HG03354 (cell line): ENCODE data around the gene HOXC10.

Experiments
- ATAC-seq: cut with Tn5 transposase; IDR thresholded peaks from one replicate; pipeline ENCODE4 v1.9.1; 2021; ENCODE audit warnings: mild to moderate bottlenecking; ENCODE audit not compliant: unreplicated experiment, poor library complexity, severe bottlenecking

The HOXC10 gene

DNA sequence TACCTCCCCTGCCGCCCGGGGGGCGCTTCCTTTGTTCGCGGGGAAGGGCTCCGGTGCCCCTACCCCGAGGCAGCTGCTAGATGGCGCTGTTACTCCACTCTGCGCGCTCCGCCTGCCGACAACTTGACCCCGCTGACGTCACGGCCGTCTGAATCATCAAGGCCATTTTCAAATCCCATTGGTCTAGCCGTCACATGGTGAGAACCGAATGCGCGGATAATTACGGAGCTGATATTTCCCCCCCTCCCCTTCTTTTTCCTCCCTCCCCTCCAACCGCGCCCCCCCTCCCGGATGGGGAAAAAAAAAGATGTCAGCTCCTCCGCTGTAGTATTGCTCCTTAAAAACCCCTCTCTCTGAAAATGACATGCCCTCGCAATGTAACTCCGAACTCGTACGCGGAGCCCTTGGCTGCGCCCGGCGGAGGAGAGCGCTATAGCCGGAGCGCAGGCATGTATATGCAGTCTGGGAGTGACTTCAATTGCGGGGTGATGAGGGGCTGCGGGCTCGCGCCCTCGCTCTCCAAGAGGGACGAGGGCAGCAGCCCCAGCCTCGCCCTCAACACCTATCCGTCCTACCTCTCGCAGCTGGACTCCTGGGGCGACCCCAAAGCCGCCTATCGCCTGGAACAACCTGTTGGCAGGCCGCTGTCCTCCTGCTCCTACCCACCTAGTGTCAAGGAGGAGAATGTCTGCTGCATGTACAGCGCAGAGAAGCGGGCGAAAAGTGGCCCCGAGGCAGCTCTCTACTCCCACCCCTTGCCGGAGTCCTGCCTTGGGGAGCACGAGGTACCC, at the start of gene HOXC10:
Gene HOXC10 (plus strand): TSS at position 246 of the 791 bp plus-strand sequence. CDS start 114 bp downstream, at position 360.
- ATAC-seq: no peak

DNA sequence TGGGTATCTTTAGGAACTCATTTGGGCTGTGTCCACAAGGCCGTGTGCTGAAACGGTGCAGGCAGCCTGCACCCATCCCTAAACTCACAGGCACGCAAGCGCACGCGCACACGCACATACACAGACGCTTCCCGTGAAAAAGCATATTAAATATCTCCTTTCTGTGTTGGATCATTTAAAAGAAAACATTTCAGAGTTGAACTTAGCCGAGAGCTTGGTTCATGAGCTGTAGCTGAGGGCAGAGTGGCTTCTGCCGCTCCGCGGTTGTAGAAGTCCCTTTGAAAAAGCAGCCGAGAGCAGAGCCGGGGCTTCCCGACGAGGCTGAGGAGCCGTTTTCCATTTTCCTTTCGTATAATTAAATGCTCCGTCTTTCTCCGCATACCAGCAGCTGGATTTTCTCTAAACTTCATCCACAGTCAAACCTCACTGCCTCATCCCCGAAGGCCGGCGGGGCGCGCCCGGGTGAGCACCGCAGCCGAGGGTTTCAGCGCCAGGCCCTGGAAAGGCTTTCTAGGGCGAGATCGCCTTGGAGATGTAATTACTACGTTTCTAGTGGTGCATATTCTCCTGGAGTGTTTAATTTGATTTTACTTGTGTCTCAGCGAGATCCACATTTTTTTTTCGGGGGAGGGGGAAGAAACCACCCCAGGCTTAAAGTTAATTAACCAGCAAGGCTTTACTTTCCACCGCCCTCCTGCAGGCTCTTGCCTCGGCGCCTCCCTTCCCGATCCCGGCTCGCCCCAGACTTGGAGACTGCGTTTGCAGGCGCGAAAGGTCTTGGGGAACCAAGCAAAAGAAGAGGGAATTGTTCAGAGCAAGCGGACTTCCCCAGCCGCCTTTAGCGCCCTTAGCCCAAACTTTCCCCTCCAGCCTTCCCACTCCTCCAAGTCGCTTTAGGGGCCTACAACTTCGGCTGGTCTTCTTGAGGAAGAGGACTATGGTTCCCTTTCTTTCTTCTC, 49.3 kb upstream of the HOXC10 start:
- no peak for ATAC-seq

DNA sequence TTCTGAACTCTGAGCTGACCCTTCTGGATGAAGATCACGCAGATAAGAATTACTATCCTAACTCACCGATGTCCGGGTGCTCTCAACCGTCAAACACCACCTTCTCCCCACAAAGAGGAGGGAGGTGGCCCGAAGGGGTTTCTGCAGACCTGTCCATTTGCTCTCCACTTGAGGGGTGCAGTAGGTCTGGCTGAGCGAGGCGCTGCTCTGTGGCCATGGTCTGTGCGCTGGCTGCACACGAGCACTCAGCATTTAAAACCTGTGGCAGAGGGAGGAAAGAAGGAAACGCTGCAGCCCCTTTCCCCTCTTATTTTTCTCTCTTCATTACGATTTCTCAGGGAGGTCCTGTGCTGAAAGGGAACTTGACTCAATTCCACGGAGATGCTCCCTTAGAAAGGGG, 47.8 kb upstream of the HOXC10 start:
- no peak for ATAC-seq

DNA sequence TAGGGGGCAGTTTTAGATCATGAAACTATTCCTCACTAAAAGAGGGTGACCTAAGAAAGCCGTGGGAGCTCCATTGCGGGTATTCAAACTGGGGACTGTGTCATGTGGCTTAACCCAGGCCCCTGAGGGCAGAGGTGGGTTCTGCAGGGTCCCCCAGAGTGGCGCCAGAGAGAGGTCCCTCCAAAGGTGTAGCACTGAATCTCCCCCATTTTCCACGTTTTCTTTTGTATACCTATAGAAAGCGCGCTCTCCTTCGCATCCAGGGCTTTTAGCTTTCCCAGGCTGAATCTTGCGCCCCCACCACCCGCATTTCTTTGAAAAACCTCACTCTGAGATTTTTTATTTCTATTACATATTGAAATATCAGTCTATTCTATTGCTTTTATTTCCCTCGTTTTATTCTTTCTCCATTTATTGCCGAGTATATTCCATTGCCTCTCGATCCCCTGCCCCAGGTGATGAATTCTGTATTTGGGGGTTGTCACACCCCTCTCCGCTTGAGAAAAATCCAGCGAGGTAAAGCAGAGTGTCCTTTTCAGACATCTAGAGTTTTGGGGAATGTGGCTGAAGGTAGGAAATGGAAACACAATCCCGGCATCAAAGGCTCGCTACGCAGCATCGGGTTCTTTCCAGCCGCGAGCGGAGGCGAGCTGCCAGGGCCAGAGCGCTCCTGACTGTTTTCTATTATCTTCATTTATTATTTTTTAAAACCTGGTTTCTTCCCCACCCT, 47.2 kb upstream of the HOXC10 start:
- ATAC-seq: no peak

DNA sequence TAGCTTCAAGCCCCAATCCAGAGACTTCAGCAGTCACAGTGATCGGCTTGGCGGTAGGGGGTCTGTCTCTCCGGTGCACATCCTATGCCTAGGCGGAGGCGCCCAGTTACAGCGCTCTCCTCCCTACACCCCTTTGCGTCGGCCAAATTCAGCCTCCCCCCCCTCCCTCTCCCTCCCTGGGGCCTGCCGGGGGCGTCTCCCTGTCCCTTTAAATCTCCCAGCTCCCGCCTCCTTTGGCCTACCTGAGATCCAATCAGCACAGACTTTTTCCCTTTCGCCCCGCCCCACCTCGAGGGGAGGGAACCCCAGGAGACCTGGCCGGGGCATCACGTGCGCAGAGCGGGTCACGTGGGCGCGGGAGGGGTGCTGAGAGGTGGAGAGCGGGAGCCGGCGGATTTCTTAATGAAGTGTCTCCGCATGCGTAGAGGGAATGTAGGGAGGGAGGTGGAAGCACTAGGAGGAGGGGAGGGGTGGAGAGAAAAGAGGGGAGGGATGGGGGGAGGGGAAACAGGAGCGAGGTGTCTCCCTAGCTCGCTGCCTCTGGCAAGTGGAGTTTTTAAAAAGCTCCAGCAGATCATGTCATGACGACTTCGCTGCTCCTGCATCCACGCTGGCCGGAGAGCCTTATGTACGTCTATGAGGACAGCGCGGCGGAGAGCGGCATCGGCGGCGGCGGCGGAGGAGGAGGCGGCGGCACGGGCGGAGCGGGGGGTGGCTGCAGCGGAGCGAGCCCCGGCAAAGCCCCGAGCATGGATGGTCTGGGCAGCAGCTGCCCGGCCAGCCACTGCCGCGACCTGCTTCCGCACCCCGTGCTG, 46.4 kb upstream of the HOXC10 start, which contains the start of gene HOXC13:
Gene HOXC13 (plus strand): TSS at position 506 of the 815 bp plus-strand sequence. CDS start 76 bp downstream, at position 582.
- ATAC-seq: no peak

DNA sequence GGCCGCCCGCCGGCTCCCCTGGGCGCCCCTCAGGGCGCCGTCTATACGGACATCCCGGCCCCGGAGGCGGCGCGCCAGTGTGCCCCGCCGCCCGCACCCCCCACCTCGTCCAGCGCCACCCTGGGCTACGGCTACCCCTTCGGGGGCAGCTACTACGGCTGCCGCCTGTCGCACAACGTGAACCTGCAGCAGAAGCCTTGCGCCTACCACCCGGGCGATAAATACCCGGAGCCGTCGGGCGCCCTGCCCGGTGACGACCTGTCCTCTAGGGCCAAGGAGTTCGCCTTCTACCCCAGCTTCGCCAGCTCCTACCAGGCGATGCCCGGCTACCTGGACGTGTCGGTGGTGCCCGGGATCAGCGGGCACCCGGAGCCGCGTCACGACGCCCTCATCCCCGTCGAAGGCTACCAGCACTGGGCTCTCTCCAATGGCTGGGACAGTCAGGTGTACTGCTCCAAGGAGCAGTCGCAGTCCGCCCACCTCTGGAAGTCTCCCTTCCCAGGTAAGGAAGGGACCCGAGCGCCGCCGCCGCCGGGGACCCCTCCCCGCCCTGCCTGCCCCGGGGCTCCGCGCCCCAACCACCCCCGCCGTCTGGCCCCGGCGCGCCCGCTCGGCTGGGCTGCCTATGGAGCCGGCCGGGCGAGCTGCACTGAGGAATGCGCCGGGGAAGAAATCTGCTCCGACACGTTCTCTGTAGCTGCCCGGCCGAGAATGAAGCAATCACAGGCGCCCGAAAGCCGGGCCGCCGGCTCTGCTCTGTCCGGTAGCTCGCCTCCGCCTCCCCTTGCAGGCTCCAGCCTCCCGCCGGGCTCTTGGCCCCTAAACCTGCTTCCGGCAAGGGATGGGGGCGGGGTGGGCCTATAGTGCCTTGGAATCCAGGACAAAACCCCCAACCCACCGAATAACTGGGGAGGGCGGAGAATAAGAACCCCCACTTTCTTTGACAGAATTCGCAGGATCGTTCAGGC, 45.5 kb upstream of the HOXC10 start:
- no peak for ATAC-seq

DNA sequence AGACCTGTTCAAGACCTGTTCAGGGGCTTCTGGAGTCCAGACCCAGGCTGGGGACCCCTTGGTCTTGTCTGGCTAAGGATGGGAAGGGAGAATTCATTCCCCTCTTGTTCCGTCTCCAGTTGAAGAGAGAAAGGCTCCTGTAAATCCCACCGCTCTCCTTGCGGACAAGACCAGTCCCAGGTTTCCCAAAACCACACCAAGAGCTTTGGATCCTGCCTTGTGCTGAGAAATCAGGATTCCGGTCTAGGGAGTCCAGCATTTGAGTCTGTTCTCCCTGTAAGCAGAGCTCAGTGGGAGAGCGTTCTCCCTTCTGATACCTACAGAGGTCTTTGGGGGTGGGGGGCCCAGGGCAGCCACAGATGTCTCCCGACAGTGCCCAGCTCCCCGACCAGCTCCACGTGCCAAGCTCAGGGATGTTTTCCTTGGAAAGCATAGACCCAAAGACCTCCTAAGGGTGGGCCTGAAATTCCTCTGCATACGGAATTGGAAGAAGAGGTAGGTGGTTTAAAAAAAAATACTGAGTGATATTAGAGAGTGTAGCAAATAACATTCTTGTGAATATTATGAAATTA, 44.4 kb upstream of the HOXC10 start:
- ATAC-seq: no peak

DNA sequence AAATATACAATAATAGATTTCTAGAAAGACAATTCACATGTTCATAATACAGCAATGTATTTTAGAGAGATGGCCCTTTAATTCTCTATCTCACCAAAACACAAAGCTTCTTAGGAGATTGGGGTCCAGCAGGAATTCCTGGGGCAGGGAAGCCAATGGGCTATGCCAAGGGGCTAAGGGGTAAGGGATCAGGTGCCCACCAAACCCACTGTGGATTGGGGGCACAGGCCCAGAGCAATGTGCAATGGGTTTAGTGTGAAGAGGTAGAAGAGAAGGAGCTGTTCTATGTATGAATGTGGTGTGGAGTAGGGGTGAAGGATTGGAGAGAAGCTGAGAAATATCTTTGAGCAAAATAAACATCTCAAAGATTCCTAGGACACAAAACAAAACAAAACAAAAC, 43.8 kb upstream of the HOXC10 start:
- no peak for ATAC-seq

DNA sequence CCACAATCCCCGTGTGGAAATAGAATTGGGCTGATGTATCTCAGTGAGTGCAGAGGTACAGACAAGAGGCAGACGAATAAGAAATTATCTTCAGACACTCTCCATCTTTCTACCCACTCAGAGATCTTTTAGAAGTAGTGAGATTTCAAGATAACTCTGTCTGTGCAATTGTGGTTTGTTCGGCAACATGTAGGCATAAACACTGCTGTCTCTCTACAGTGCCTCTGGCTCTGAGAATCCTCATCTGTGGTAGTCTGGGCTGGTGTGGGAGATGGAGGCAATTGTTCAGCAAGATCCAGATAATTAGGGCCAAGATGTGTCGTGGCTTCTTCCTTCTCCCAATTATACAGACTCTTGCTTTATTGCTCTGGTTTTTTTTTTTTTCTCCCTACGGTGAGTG, 43.2 kb upstream of the HOXC10 start:
- no peak for ATAC-seq

DNA sequence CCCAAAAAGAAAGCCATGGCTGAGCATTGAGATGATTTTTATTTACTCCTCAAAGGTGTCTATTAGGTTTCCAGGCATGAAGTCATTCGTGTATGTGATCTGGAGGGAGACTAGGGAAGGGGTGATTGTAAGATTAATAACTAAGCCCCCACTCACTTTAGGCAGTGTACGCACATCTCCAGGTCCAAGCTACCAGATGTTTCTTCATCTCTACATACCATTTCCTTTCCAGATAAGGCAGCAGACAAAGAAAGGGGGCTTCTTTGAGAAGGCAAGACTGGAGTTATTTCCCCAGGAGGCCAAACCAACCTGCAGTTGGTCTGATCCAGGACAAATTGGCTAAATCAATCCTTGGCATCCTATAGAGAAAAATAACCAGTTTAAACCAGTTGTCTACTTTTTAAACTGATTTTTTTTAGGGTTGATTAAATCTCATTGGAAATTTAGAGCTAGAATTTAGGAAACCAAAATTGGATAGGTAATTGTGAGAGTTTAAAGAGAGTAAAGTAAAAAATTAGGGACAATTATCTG, 42.4 kb upstream of the HOXC10 start:
- ATAC-seq: no peak

DNA sequence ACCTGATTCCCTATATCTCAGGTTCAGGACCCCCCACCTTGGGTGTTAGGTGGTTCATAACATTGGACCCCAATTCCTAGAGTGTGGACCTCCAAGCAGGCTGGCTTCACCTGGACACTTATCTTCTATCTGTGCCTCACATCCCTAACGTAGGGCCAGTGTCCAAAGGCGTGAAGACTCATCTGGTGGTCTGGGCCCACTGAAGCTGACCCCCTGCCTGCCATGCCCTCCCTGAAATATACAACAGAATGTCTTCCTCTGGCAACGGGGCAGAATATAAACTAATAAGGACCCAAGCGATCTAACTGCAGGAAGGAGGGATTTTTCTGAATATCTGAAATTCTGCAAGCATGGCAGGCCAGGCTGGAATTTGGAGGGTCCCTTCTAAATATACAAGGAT, 40.7 kb upstream of the HOXC10 start:
- ATAC-seq: no peak

DNA sequence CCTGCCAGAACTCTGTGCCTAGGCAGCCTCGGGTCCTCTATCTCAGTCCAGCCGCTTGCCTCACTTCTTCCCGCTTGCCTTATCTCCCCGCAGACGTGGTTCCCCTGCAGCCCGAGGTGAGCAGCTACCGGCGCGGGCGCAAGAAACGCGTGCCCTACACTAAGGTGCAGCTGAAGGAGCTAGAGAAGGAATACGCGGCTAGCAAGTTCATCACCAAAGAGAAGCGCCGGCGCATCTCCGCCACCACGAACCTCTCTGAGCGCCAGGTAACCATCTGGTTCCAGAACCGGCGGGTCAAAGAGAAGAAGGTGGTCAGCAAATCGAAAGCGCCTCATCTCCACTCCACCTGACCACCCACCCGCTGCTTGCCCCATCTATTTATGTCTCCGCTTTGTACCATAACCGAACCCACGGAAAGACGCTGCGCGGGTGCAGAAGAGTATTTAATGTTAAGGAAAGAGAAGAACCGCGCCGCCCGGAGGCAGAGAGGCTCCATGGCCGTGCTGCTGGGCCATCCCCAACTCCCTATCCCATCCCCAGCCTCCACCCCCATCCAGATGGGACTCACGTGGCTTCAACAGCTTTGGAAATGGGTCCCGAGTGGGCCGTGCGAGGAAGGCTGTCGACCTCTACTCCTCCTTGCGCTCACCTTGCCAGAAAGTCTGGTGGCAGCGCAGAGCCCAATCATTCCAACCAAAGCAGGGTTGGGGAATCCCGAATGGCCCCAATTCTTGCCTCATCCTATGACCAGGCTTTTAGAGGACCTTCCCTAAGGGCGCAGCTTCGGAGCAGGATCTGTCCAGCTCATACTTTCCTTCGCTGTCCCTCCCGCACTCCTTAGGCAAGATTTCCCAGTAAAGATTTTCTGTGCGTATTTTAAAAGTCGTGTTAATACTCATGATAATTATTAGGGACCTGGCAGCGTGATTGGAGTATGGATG, 39.8 kb upstream of the HOXC10 start:
- ATAC-seq: no peak

DNA sequence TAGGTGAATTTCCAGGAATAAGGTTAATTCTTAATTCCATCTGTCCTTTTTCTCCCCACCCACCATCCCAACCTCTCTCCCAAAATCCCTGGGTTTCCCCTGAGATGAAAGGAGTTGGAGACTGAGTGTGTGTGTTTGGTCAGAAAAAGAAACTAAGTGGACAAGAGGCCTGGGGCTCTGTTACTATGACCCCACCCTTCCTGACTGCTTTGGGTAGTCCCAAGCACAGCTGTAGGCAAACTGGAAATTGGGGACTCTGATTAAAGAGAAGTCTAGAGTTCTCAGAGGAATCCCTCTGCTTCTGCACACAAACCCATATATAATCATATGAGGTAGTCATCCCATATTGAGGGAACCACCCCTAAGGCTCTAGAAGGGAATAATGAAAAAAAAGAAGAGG, 37.2 kb upstream of the HOXC10 start:
- no peak for ATAC-seq

DNA sequence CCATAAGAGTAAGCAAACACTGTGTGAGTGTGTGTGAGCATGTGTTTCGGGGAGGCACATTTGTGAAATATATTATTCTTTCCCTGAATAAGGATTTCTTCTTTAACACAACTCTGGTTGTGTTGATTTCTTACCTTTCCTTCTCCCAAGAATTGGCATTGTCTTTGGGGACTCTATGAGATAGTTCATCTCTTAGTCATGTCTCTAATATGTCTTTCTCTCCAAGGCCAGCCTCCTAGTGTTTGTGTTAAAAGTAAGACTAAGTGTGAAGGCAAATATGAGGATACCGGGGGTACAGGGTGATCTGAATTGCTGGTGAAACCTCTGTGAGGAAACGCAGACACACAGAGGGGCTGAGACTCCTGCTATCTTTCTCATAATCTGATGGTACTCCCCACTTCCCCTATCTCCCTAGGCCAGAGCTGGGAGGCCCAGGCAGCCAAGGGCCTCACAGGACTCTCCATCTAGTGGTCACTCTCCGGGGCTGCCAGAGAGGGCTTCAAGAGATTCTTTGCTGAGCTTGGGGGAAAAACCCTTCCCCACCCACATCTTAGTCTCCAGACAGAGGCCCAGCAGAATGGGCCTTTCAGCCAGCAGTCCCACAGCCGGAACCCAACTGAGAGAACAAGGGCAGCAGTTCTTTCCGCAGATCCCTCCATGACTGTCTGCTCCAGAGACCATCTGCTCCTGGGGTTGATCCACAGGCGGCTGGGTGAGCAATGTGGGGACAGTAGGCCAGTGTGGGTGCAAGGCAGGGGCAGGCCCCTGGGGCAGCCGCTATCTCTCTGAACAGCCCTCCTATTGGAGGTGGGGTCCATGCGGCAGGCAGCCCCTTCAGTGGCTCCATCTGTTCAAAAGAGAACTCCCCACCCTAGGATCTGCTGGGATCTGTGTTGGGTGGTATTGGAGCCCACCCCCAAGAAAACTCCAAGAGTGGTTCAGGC, 36.0 kb upstream of the HOXC10 start:
- ATAC-seq: no peak

DNA sequence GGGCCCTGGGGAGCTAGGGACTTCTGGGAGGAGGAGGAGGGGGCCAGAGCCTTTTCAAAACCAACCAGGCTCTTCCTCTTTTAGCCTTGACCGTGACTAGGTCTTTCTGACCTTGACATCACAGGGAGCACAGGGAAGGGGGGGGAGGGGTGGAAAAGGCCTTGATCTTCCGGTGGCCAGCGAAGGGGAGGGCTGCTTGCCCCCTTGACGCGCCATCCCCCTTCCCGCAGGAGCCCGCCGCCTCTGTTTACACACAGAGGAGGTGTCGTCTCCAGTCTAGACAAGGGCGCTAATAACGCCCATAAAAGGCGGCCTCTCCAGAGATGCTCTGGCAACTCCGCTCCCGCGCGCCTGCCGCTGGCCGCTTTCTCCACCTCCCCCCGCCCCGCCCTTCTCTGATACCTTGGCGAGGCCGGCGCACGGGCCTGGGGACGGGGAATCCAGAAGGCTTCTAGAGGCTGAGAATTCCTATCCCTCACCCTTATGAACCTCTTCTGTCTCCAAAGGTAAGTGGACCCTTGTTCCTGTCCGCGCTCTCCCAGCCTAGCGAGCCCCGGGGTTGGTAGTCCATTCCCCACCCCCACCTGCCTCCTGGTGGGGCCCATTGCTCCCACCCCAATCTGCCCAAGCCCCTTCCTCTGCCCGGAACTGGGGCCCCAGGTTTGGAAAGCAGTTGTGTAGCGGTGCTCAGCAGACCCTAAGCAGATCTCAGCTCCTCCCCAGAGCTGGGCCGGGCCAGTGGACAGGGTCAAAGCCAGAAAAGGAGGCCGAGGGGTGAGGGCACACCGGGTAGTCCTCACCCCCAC, 35.1 kb upstream of the HOXC10 start:
- no peak for ATAC-seq
